H1 (cell line): ENCODE results near the gene TSPAN4. TPM values are rescaled to one million over a fixed set of nuclear protein-coding genes. Genes with fewer than 3 reads are reported as not detected.

Source experiments
- CTCF ChIA-PET: fragments of 300-600 bp; sonication (Branson Sonifier 250); formaldehyde crosslinking; loops from one replicate; lab custom pipeline; 2021; ENCODE audit not compliant: partially characterized antibody; lab: Charles Lee
- POLR2A ChIA-PET: fragments of 300-600 bp; sonication (Branson Sonifier 250); formaldehyde crosslinking; loops from one replicate; lab custom pipeline; 2021; ENCODE audit warnings: inconsistent platforms; ENCODE audit not compliant: partially characterized antibody; lab: Charles Lee
- DNase-seq, 2 experiments: peaks; one replicate each; pipeline versions ENCODE4 v3.0.0 to v3.0.0-alpha.2; 2010 to 2022; ENCODE audit warnings: low spot score in 2 of 2, low read depth in 1 of 2, mixed read lengths in 1 of 2
- FAIRE-seq: peaks from 2 replicates; lab custom pipeline; 2011; peaks lifted over from hg19 to GRCh38; lab: Jason Lieb, UNC
- H2AFZ ChIP-seq: 2 replicates; pipeline ENCODE4 v1.8.1; 2012; ENCODE audit warnings: low read length, inconsistent platforms
- H2AK5ac ChIP-seq: 2 replicates; pipeline ENCODE4 v1.6.1; 2013; ENCODE audit warnings: low read depth, low read length
- H2BK120ac ChIP-seq: replicated peaks from 2 replicates; pipeline ENCODE3; 2013; ENCODE audit warnings: low read depth, low read length, inconsistent platforms
- H2BK12ac ChIP-seq: 2 replicates; pipeline ENCODE4 v1.6.1; 2013; ENCODE audit warnings: low read depth, low read length
- H2BK15ac ChIP-seq: 2 replicates; pipeline ENCODE4 v1.6.1; 2013; ENCODE audit warnings: low read length
- H2BK20ac ChIP-seq: 2 replicates; pipeline ENCODE4 v1.6.1; 2013; ENCODE audit warnings: low read length
- H2BK5ac ChIP-seq: 2 replicates; pipeline ENCODE4 v1.6.1; 2013; ENCODE audit warnings: low read depth, low read length
- H3K14ac ChIP-seq: 2 replicates; pipeline ENCODE4 v1.6.1; 2013; ENCODE audit warnings: inconsistent platforms; ENCODE audit not compliant: insufficient read length
- H3K18ac ChIP-seq: 2 replicates; pipeline ENCODE4 v1.6.1; 2013; ENCODE audit warnings: low read length; ENCODE audit errors: extremely low read depth
- H3K23ac ChIP-seq: 2 replicates; pipeline ENCODE4 v1.6.1; 2013; ENCODE audit warnings: inconsistent platforms; ENCODE audit not compliant: insufficient read length
- H3K23me2 ChIP-seq: 2 replicates; pipeline ENCODE4 v1.6.1; 2013; ENCODE audit warnings: low read depth, low read length
- H3K27ac ChIP-seq: 2 replicates; pipeline ENCODE4 v1.6.1; 2011; ENCODE audit warnings: low read depth, low read length, inconsistent platforms
- H3K27me3 ChIP-seq, 4 experiments: replicated peaks in 1 of 4; 1 replicate in 1 of 4; 2 replicates in 3 of 4; pipeline versions ENCODE4 v1.6.1 to v1.8.1; 2011 to 2013; ENCODE audit warnings: low read length in 3 of 4, mild to moderate bottlenecking in 3 of 4, inconsistent platforms in 2 of 4, mixed read lengths in 2 of 4, moderate library complexity in 1 of 4; ENCODE audit not compliant: control insufficient read depth in 3 of 4, insufficient read depth in 3 of 4; ENCODE audit errors: extremely low read depth in 1 of 4
- H3K36me3 ChIP-seq, 4 experiments: 2 replicates each; pipeline versions ENCODE4 v1.6.1 to v1.8.1; 2011 to 2013; ENCODE audit warnings: mild to moderate bottlenecking in 4 of 4, low read length in 3 of 4, moderate library complexity in 2 of 4, control low read depth in 1 of 4, inconsistent platforms in 1 of 4; ENCODE audit not compliant: insufficient read depth in 4 of 4, control insufficient read depth in 2 of 4
- H3K4ac ChIP-seq: replicated peaks from 2 replicates; pipeline ENCODE3; 2013; ENCODE audit warnings: low read length, low read depth, mixed read lengths, inconsistent platforms; ENCODE audit not compliant: insufficient read length
- H3K4me1 ChIP-seq, 4 experiments: replicated peaks in 1 of 4; 1 replicate in 1 of 4; 2 replicates in 3 of 4; pipeline versions ENCODE4 v1.6.1 to v1.8.1; 2011 to 2013; ENCODE audit warnings: low read length in 3 of 4, inconsistent platforms in 2 of 4, mixed read lengths in 1 of 4; ENCODE audit not compliant: insufficient read depth in 4 of 4, control insufficient read depth in 3 of 4
- H3K4me2 ChIP-seq, 2 experiments: 2 replicates each; pipeline versions ENCODE4 v1.6.1 to v1.8.1; 2011 to 2013; ENCODE audit warnings: low read depth in 2 of 2, low read length in 2 of 2, control low read depth in 1 of 2, inconsistent platforms in 1 of 2, mild to moderate bottlenecking in 1 of 2; ENCODE audit not compliant: insufficient read depth in 1 of 2
- H3K4me3 ChIP-seq, 4 experiments: fragments of 200-600, 300-600 bp in 1 of 4; sonication (generic), shearing (Covaris generic), sonication (Bioruptor Twin) in 1 of 4; 2 replicates each; pipeline versions ENCODE4 v1.5.1 to v1.8.1; 2011 to 2016; ENCODE audit warnings: low read length in 4 of 4, low read depth in 3 of 4, control low read depth in 2 of 4, inconsistent platforms in 2 of 4, mild to moderate bottlenecking in 2 of 4, mixed read lengths in 1 of 4, moderate library complexity in 1 of 4; ENCODE audit not compliant: insufficient read depth in 2 of 4; ENCODE audit errors: extremely low read depth in 1 of 4
- H3K56ac ChIP-seq: replicated peaks from 2 replicates; pipeline ENCODE3; 2013; ENCODE audit warnings: low read depth, mild to moderate bottlenecking, mixed read lengths, low read length, inconsistent platforms; ENCODE audit not compliant: insufficient read length
- H3K79me1 ChIP-seq: 2 replicates; pipeline ENCODE4 v1.6.1; 2013; ENCODE audit warnings: low read depth, low read length, control low read depth
- H3K79me2 ChIP-seq, 2 experiments: 2 replicates each; pipeline versions ENCODE4 v1.6.1 to v1.8.1; 2012 to 2013; ENCODE audit warnings: low read length in 2 of 2, mild to moderate bottlenecking in 2 of 2, inconsistent platforms in 1 of 2; ENCODE audit not compliant: insufficient read depth in 2 of 2, control insufficient read depth in 1 of 2
- H3K9ac ChIP-seq, 4 experiments: replicated peaks in 1 of 4; 1 replicate in 1 of 4; 2 replicates in 3 of 4; pipeline versions ENCODE4 v1.6.1 to v1.8.1; 2011 to 2013; ENCODE audit warnings: low read depth in 3 of 4, low read length in 3 of 4, control low read depth in 2 of 4, mild to moderate bottlenecking in 2 of 4, moderate library complexity in 2 of 4, inconsistent platforms in 1 of 4; ENCODE audit errors: extremely low read depth in 1 of 4
- H3K9me3 ChIP-seq, 2 experiments: 2 replicates each; pipeline versions ENCODE4 v1.6.1 to v1.8.1; 2012 to 2013; ENCODE audit warnings: mild to moderate bottlenecking in 2 of 2, moderate library complexity in 2 of 2, control low read depth in 1 of 2, inconsistent platforms in 1 of 2, low read depth in 1 of 2, low read length in 1 of 2, mixed read lengths in 1 of 2; ENCODE audit not compliant: insufficient read depth in 2 of 2
- H4K20me1 ChIP-seq, 2 experiments: replicated peaks in 1 of 2; 2 replicates each; pipeline versions ENCODE3 to v1.8.1; 2011 to 2013; ENCODE audit warnings: inconsistent platforms in 2 of 2, low read length in 2 of 2, mild to moderate bottlenecking in 1 of 2; ENCODE audit not compliant: insufficient read depth in 2 of 2, control insufficient read depth in 1 of 2
- H4K5ac ChIP-seq: 2 replicates; pipeline ENCODE4 v1.6.1; 2013; ENCODE audit warnings: low read length, low read depth, mixed read lengths, inconsistent platforms; ENCODE audit not compliant: insufficient read length
- H4K8ac ChIP-seq: 2 replicates; pipeline ENCODE4 v1.8.0; 2013; ENCODE audit warnings: mild to moderate bottlenecking, moderate library complexity, low read length, inconsistent platforms; ENCODE audit not compliant: insufficient read depth; ENCODE audit errors: extremely low read depth
- H4K91ac ChIP-seq: replicated peaks from 2 replicates; pipeline ENCODE3; 2013; ENCODE audit warnings: low read length, mixed read lengths, inconsistent platforms; ENCODE audit not compliant: insufficient read length
- BRCA1 ChIP-seq: IDR thresholded peaks from 2 replicates; pipeline ENCODE4 v1.6.1; 2012; ENCODE audit warnings: low read depth, low read length, improper control_type of control experiment
- HDAC2 ChIP-seq, 2 experiments: fragments of 300-600 bp in 1 of 2; sonication (generic) in 1 of 2; IDR thresholded peaks; 2 replicates each; pipeline ENCODE4 v1.6.1; 2011 to 2012; ENCODE audit warnings: low read depth in 2 of 2, low read length in 2 of 2, mild to moderate bottlenecking in 2 of 2, moderate library complexity in 2 of 2, borderline replicate concordance in 1 of 2, inconsistent platforms in 1 of 2
- JUND ChIP-seq: IDR thresholded peaks from 2 replicates; pipeline ENCODE4 v1.6.1; 2011; ENCODE audit warnings: mild to moderate bottlenecking, improper control_type of control experiment, low read length
- KDM1A ChIP-seq: fragments of 200-600, 300-600 bp; sonication (generic); IDR thresholded peaks from 2 replicates; pipeline ENCODE4 v1.7.1; 2016; ENCODE audit warnings: mild to moderate bottlenecking, low read length, borderline replicate concordance
- PHF8 ChIP-seq: fragments of 200-600 bp; sonication (generic); conservative IDR thresholded peaks from 2 replicates; pipeline ENCODE4 v1.7.1; 2012; ENCODE audit warnings: low read depth, mild to moderate bottlenecking, inconsistent platforms, low read length, moderate library complexity
- RBBP5 ChIP-seq: IDR thresholded peaks from 2 replicates; pipeline ENCODE4 v1.7.1; 2012; ENCODE audit warnings: low read depth, mild to moderate bottlenecking, inconsistent platforms, low read length, moderate library complexity, borderline replicate concordance
- RFX5 ChIP-seq: IDR thresholded peaks from 2 replicates; pipeline ENCODE4 v1.6.1; 2011; ENCODE audit warnings: low read depth, low read length, improper control_type of control experiment, borderline replicate concordance
- RNF2 ChIP-seq: fragments of 200-900, 300-1000 bp; sonication (generic); IDR thresholded peaks from 2 replicates; pipeline ENCODE4 v1.7.1; 2016; ENCODE audit warnings: borderline replicate concordance, low read depth, mild to moderate bottlenecking, antibody characterized with exemption, low read length; ENCODE audit not compliant: poor library complexity, severe bottlenecking; ENCODE audit errors: missing control alignments
- TBP ChIP-seq: IDR thresholded peaks from 2 replicates; pipeline ENCODE4 v1.6.1; 2011; ENCODE audit warnings: low read depth, low read length, improper control_type of control experiment
- WGBS, 2 experiments: shearing (Covaris generic) in 1 of 2; methylation state at CpG; one replicate each; pipeline versions ENCODE4 v1.1.6 to v1.1.7; 2013 to 2015; ENCODE audit warnings: low lambda C conversion rate in 2 of 2, mixed read lengths in 2 of 2, inconsistent platforms in 1 of 2, low coverage in 1 of 2, missing lambda C conversion rate in 1 of 2; ENCODE audit not compliant: insufficient replicate concordance in 2 of 2, insufficient coverage in 1 of 2, insufficient read length in 1 of 2; ENCODE audit errors: extremely low coverage in 1 of 2, missing lambda C conversion rate in 1 of 2; 5-methylcytosine and 5-hydroxymethylcytosine counted together
- polyA plus RNA-seq, 7 experiments: library from polyadenylated mRNA; depleted of rRNA in 3 of 7; stranded (reverse) in 5 of 7; unstranded in 2 of 7; fragments of >200 nt in 5 of 7; fragments of 200-250 nt in 2 of 7; gene quantifications; 1 replicate in 5 of 7; 2 replicates in 1 of 7; 4 replicates in 1 of 7; pipeline versions ENCODE4 v1.2.1 to v1.2.3, GENCODE V29; 2011 to 2013; ENCODE audit warnings: missing spikeins in 2 of 7, mixed read lengths in 2 of 7
- total RNA-seq: library from RNA; stranded (reverse); fragmentation: NEBNext Ultra II Directional; extraction: Animal tissue kit (Norgen Biotek cat#: 25700); gene quantifications from 2 replicates; pipeline ENCODE4 v1.2.1, GENCODE V29; 2021

TSPAN4 gene
- total and polyA plus RNA-seq, 2 of the 8 experiments (the other 6 are each of a cell fraction or from before 2014, with no cell fraction given) = 74.1 to 145 TPM

DNA sequence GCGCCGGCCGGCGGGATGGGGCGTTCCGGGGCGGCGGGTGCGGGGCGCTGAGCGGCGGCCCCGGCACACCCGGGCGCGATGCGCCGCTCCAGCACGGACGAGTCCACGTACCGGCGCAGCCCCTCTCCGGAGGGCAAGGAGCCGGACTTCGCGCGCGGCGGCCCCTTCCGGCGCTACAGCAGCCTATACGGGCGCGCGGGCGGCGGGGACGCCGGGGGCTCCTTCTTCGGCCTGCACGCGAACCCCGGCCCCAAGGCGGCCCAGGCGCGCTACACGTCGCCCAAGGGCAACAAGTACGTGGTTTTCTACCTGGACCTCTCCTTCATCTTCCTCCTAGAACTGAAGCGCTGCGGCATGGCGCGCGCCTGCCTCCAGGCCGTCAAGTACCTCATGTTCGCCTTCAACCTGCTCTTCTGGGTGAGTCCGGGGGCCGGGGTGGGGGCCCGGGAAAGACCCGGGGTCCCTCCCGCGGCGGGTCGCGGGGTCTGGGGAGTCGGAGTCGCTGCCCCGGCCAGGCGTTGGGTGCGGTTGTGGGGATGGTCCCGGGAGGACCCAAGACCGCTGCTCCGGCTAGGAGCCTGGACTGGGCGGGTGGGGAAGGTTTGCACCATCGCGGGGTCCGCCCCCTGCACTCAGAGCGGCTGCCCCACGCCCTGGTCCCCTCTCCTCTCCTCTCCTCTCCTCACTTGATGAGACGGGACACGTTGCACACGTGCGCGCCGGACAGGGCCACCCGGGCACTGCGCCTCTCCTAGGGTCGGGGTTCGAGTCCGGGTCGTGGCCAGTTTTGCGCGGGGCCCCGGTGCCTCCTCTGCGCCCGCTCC is 7.5 kb downstream of the TSPAN4 start:
- no peak overlapping the region for H2BK20ac ChIP-seq
- peak overlapping the region in 2 of 4 experiments; percentile 6 to 58; a peak in 2 of 7 replicates for H3K9ac ChIP-seq
- H4K8ac ChIP-seq = no peak overlapping the region
- peaks cover 18% of the 10 kb centered on the region; the same call in 1 of the 2 replicates for H3K23me2 ChIP-seq
- no peak overlapping the region for H3K14ac ChIP-seq
- no peak overlapping the region for H2BK120ac ChIP-seq
- no peak for DNase-seq
- H4K5ac ChIP-seq = no peak overlapping the region
- H3K56ac ChIP-seq = no peak overlapping the region
- FAIRE-seq = no peak
- no peak overlapping the region for H3K27ac ChIP-seq
- H3K4ac ChIP-seq = no peak overlapping the region
- H4K20me1 ChIP-seq = peaks cover 15 to 38% of the 10 kb centered on the region in 2 experiments
- no peak overlapping the region for H2BK15ac ChIP-seq
- H3K23ac ChIP-seq = no peak overlapping the region
- CTCF ChIA-PET = interaction anchor here (1.0 to 5.4 kb wide), 7 partner anchors 16 to 201 kb away, joined by 3 to 35 read pairs (median 15); no protein-coding TSS in a partner anchor
- H2BK12ac ChIP-seq = no peak overlapping the region
- no peaks in the 10 kb centered on the region for H3K9me3 ChIP-seq
- H3K36me3 ChIP-seq = no peaks in the 10 kb centered on the region
- H2AK5ac ChIP-seq = no peak overlapping the region
- POLR2A ChIA-PET = interaction anchor here (0.7 to 40.4 kb wide), 9 partner anchors 7 to 50 kb away, joined by 3 to 1917 read pairs (median 7); partner anchors contain the start of genes CD151, CEND1, CRACR2B and PIDD1
- peaks cover 0 to 45% (median 27%) of the 10 kb centered on the region in 4 experiments; a peak in 6 of 7 replicates for H3K4me1 ChIP-seq
- peaks cover 0 to 2% (median 0%) of the 10 kb centered on the region in 4 experiments; a peak in 4 of 7 replicates for H3K27me3 ChIP-seq
- H4K91ac ChIP-seq = no peak overlapping the region
- H3K18ac ChIP-seq = no peak overlapping the region; the same call in 1 of the 2 replicates
- H3K79me2 ChIP-seq = peaks cover 0 to 9% of the 10 kb centered on the region in 2 experiments; a peak in 1 of 4 replicates
- H2BK5ac ChIP-seq = no peak overlapping the region
- peak overlapping the region; percentile 67 to 86 for H3K4me2 ChIP-seq
- peaks cover 2% of the 10 kb centered on the region; the same call in 1 of the 2 replicates for H3K79me1 ChIP-seq
- peak overlapping the region; percentile 38 to 69 (median 55) for H3K4me3 ChIP-seq
- WGBS, 2 experiments = 4% methylated on average over 48 of the region's 97 CpGs; no CpG with 5 or more reads in 1 of the 2 experiments
- H2AFZ ChIP-seq = no peak overlapping the region
- TF ChIP-seq RBBP5 (no peak), RNF2 (no peak), HDAC2 (IDR thresholded peaks at IDR 0.05; ENCODE audit: borderline replicate concordance in 1 of 2, low read depth in 2 of 2, low read length in 2 of 2) (no peak), RFX5 (no peak), KDM1A (no peak), PHF8 (peak; percentile 19; the same call in 1 of the 2 replicates), BRCA1 (no peak), JUND (no peak), TBP (0 out of 2 replicates have a peak, but pooled peaks have one; percentile 13)
